ENCODE data around the gene MRPL38. TPM values are rescaled to one million over a fixed set of nuclear protein-coding genes. Genes with fewer than 3 reads are reported as not detected.
A peak's percentile ranks its signal among the peaks of the same experiment; 100 is the strongest.

MRPL38 gene
- total and polyA plus RNA-seq, 2 of the 8 experiments (the other 6 are each of a cell fraction or from before 2014, with no cell fraction given) = 78.4 to 125 TPM

- Histone ChIP-seq H3K27me3 (replicated peaks in 1 of 4; ENCODE audit: control insufficient read depth in 3 of 4, extremely low read depth in 1 of 4, insufficient read depth in 3 of 4, low read length in 3 of 4) (no peaks in the 10 kb centered on the region), H3K18ac (ENCODE audit: extremely low read depth, low read length) (no peak overlapping the region), H3K79me2 (ENCODE audit: control insufficient read depth in 1 of 2, insufficient read depth in 2 of 2, low read length in 2 of 2) (peaks cover 3 to 9% of the 10 kb centered on the region in 2 experiments; a peak in 3 of 4 replicates), H4K20me1 (replicated peaks in 1 of 2; ENCODE audit: control insufficient read depth in 1 of 2, insufficient read depth in 2 of 2, low read length in 2 of 2) (no peaks in the 10 kb centered on the region), H2AK5ac (ENCODE audit: low read depth, low read length) (0 out of 2 replicates have a peak overlapping the region, but pooled peaks have one; percentile 88), H3K36me3 (ENCODE audit: control insufficient read depth in 2 of 4, insufficient read depth in 4 of 4, low read length in 3 of 4) (peaks cover 5 to 18% (median 10%) of the 10 kb centered on the region in 4 experiments; a peak in 7 of 8 replicates), H3K9me3 (ENCODE audit: insufficient read depth in 2 of 2, low read depth in 1 of 2, low read length in 1 of 2) (no peaks in the 10 kb centered on the region), H3K4me3 (ENCODE audit: extremely low read depth in 1 of 4, insufficient read depth in 2 of 4, low read depth in 3 of 4, low read length in 4 of 4) (peak overlapping the region; percentile 55 to 91 (median 67)), H3K23me2 (ENCODE audit: low read depth, low read length) (peaks cover 6% of the 10 kb centered on the region), H3K79me1 (ENCODE audit: low read depth, low read length) (peaks cover 10% of the 10 kb centered on the region; the same call in 1 of the 2 replicates), H2BK15ac (ENCODE audit: low read length) (no peak overlapping the region), H3K4ac (replicated peaks; ENCODE audit: insufficient read length, low read depth, low read length) (no peak overlapping the region), H3K27ac (ENCODE audit: low read depth, low read length) (0 out of 2 replicates have a peak overlapping the region, but pooled peaks have one; percentile 27), H2BK120ac (replicated peaks; ENCODE audit: low read depth, low read length) (no peak overlapping the region), H3K4me2 (ENCODE audit: insufficient read depth in 1 of 2, low read depth in 2 of 2, low read length in 2 of 2) (peak overlapping the region; percentile 74 to 82), H2BK20ac (ENCODE audit: low read length) (no peak overlapping the region), H4K5ac (ENCODE audit: insufficient read length, low read depth, low read length) (no peak overlapping the region), H2BK5ac (ENCODE audit: low read depth, low read length) (peak overlapping the region; percentile 9; the same call in 1 of the 2 replicates), H4K8ac (ENCODE audit: extremely low read depth, insufficient read depth, low read length) (no peak overlapping the region), H4K91ac (replicated peaks; ENCODE audit: insufficient read length, low read length) (no peak overlapping the region), H3K9ac (replicated peaks in 1 of 4; ENCODE audit: extremely low read depth in 1 of 4, low read depth in 3 of 4, low read length in 3 of 4) (peak overlapping the region in 3 of 4 experiments; percentile 60 to 80 (median 67); a peak in 6 of 7 replicates), H3K23ac (ENCODE audit: insufficient read length) (no peak overlapping the region), H2AFZ (ENCODE audit: low read length) (no peak overlapping the region), H3K4me1 (replicated peaks in 1 of 4; ENCODE audit: control insufficient read depth in 3 of 4, insufficient read depth in 4 of 4, low read length in 3 of 4) (peaks cover 0 to 7% (median 2%) of the 10 kb centered on the region in 4 experiments; a peak in 4 of 7 replicates), H2BK12ac (ENCODE audit: low read depth, low read length) (no peak overlapping the region), H3K56ac (replicated peaks; ENCODE audit: insufficient read length, low read depth, low read length) (no peak overlapping the region), H3K14ac (ENCODE audit: insufficient read length) (no peak overlapping the region)
- DNase-seq (ENCODE audit: low read depth in 1 of 2, low spot score in 2 of 2) (no peak), FAIRE-seq (no peak)
- WGBS, 2 experiments (ENCODE audit: extremely low coverage in 1 of 2, insufficient coverage in 1 of 2, insufficient read length in 1 of 2, insufficient replicate concordance in 2 of 2, low coverage in 1 of 2, low lambda C conversion rate in 2 of 2, missing lambda C conversion rate in 1 of 2) = 77% methylated on average over 7 of the region's 7 CpGs; no CpG with 5 or more reads in 1 of the 2 experiments
- ChIA-PET CTCF (ENCODE audit: partially characterized antibody) (interaction anchor here (0.7 to 27.2 kb wide), 5 partner anchors 7 to 89 kb away, joined by 3 to 563 read pairs (median 13); partner anchors contain the start of genes GALK1 and UNC13D), POLR2A (ENCODE audit: partially characterized antibody) (interaction anchor here (1.2 to 4.7 kb wide), 11 partner anchors 8 to 78 kb away, joined by 3 to 28 read pairs (median 11); partner anchors contain the start of genes TRIM47 and TRIM65)
- TF ChIP-seq BACH1 (IDR thresholded peaks at IDR 0.05; ENCODE audit: low read length) (no peak; the same call in 1 of the 2 replicates), TAF7 (optimal IDR thresholded peaks at IDR 0.05; ENCODE audit: borderline replicate concordance, low read depth, low read length) (no peak), HDAC6 (IDR thresholded peaks at IDR 0.05; ENCODE audit: low read depth, low read length) (no peak)
Observed at GRCh38 chr17:75854101-75854748, 50.5 kb downstream of the MRPL38 start.
